Nephron (organoid): ENCODE measurements around the gene SCTR.
A peak's percentile ranks its signal among the peaks of the same experiment; 100 is the strongest.

Experiments used
- H3K27ac Mint-ChIP-seq, 3 experiments: 2 replicates each; pipeline ENCODE4 v1.8.0; 2020; ENCODE audit warnings: mixed read lengths in 3 of 3, mild to moderate bottlenecking in 2 of 3, moderate library complexity in 1 of 3
- H3K27me3 Mint-ChIP-seq: 2 replicates; pipeline ENCODE4 v1.8.0; 2021; ENCODE audit warnings: low read depth, mild to moderate bottlenecking, moderate library complexity, mixed read lengths
- H3K36me3 Mint-ChIP-seq: 2 replicates; pipeline ENCODE4 v1.8.0; 2020; ENCODE audit warnings: low read depth, mixed read lengths
- H3K4me1 Mint-ChIP-seq: 2 replicates; pipeline ENCODE4 v1.8.0; 2020; ENCODE audit warnings: mixed read lengths
- H3K4me3 Mint-ChIP-seq, 3 experiments: 2 replicates each; pipeline ENCODE4 v1.8.0; 2020; ENCODE audit warnings: mild to moderate bottlenecking in 3 of 3, mixed read lengths in 3 of 3, moderate library complexity in 2 of 3
- H3K9me3 Mint-ChIP-seq: 2 replicates; pipeline ENCODE4 v1.8.0; 2020; ENCODE audit warnings: mixed read lengths
- TF ChIP-seq, protein P1 (sequence below), 3 experiments: fragments of 200-600 bp; sonication (generic); IDR thresholded peaks; one replicate each; pipeline ENCODE4 v1.5.0; 2021; ENCODE audit warnings: antibody characterized with exemption in 3 of 3; ENCODE audit not compliant: unreplicated experiment in 3 of 3

Gene SCTR

DNA sequence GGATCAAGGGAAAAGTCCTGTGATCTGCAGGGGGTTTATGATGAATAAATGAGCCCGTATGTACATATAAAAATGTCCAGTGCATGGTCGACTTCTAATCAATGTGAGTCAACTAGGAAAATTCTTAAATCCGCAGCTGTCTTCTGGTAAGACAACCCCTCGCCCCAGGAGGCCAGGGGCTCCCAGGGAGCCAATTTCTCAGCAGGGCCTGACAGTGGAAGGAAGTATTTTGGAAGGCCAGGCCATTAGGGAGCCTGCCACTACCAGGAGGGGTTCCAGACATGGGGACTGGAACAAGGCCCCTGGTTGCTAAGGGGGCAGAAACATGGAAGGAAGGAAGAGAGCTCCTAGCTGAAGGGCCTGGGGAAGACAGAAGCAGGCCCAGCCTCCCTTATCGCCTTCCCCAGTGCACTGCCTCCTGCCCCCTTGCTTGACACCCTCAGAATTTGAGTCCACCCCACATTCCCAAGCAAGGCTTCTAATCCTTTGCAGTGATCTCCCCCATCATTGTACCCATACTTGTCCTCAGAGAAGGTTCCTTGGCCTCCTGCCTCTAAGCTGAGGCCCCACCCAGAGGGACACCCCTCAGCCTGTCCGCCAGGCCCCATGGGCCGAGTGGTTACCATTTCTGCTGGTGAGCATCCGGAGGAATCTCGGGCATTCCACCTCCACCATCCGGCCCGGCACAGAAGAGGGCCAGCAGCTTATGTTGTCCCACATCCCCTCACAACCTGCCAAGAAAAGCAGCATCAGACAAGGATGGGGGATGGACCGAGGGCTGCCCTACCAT lies 45.9 kb downstream of the SCTR start:
- H3K36me3 Mint-ChIP-seq, result no peaks in the 10 kb centered on the region
- H3K27me3 Mint-ChIP-seq, result peaks cover 20% of the 10 kb centered on the region
- TF ChIP-seq, protein P1, sequence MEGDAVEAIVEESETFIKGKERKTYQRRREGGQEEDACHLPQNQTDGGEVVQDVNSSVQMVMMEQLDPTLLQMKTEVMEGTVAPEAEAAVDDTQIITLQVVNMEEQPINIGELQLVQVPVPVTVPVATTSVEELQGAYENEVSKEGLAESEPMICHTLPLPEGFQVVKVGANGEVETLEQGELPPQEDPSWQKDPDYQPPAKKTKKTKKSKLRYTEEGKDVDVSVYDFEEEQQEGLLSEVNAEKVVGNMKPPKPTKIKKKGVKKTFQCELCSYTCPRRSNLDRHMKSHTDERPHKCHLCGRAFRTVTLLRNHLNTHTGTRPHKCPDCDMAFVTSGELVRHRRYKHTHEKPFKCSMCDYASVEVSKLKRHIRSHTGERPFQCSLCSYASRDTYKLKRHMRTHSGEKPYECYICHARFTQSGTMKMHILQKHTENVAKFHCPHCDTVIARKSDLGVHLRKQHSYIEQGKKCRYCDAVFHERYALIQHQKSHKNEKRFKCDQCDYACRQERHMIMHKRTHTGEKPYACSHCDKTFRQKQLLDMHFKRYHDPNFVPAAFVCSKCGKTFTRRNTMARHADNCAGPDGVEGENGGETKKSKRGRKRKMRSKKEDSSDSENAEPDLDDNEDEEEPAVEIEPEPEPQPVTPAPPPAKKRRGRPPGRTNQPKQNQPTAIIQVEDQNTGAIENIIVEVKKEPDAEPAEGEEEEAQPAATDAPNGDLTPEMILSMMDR (IDR thresholded peaks at IDR 0.05; ENCODE audit: unreplicated experiment in 3 of 3), result no peak
- no peak overlapping the region for H3K27ac Mint-ChIP-seq
- H3K9me3 Mint-ChIP-seq, result no peaks in the 10 kb centered on the region
- H3K4me3 Mint-ChIP-seq, result no peak overlapping the region
- H3K4me1 Mint-ChIP-seq, result peaks cover 17% of the 10 kb centered on the region

DNA sequence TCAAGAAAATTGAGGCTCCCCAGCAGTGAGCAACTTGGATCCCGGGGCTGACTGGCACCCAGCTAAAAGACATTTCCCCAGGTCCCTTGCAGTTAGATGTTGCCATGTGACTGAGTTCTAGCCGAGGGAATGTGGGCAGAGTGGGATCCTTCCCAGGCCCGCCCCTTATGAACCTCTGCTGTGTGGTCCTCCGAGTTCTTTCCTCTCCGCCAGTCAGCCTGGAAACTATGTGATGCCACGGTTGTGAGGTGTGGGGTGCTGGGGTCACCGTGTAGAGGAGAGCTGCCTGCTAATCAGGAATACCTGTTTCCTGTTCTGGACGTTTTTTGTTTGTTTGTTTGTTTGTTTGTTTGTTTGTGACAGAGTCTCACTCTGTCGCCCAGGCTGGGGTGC lies 47.2 kb downstream of the SCTR start:
- Mint-ChIP-seq H3K4me1 (peaks cover 17% of the 10 kb centered on the region), H3K27me3 (peaks cover 17% of the 10 kb centered on the region), H3K9me3 (no peaks in the 10 kb centered on the region), H3K36me3 (no peaks in the 10 kb centered on the region), H3K27ac (no peak overlapping the region), H3K4me3 (no peak overlapping the region)
- TF ChIP-seq, protein P1 (IDR thresholded peaks at IDR 0.05; ENCODE audit: unreplicated experiment in 3 of 3), result no peak

DNA sequence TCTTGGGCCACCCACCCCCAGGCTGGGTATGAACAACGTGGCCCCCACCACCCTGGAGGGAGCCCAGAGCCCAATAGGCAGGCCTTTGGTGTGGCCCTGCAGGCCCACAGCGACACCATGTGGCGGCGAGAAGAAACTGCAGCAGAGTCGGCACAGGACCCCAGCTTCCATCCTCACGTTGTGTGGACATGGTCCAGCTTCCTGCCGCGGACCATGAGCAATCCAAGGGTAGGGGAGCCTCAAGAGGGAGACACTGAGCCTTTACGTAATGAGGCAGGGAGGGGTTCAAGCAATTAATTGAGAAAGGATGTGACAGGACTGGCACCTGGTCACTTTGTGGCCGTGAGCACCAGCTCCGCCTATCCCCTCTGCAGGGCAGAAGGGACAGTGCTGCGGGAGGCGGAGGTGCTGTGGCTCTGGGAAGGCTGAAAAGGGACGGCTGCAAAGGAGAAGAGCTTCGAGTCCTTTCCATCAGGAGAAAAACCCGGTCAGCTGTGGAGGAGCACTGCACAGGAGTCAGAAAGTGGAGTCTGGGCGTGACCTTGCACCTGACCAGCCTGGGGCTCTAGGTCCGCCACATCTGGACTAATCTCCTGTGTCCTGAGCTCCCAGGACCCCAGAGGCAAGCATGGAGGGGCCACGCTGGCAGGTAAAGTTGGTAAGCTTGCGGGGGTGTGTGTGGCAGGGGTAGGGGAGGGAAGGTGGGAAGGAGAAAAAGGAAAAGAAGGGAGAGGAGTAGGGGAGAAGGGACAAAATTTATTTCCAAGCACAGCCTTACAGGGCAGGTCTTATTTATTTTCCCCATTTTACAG lies 47.8 kb downstream of the SCTR start:
- TF ChIP-seq, protein P1 (IDR thresholded peaks at IDR 0.05; ENCODE audit: unreplicated experiment in 3 of 3), result peak; percentile 97 to 99 (median 99)
- no peaks in the 10 kb centered on the region for H3K9me3 Mint-ChIP-seq
- H3K27me3 Mint-ChIP-seq, result peaks cover 17% of the 10 kb centered on the region
- peaks cover 17% of the 10 kb centered on the region for H3K4me1 Mint-ChIP-seq
- H3K36me3 Mint-ChIP-seq, result no peaks in the 10 kb centered on the region
- H3K27ac Mint-ChIP-seq, result peak overlapping the region; percentile 15 to 26 (median 21)
- H3K4me3 Mint-ChIP-seq, result peak overlapping the region in 1 of 3 experiments; percentile 23

DNA sequence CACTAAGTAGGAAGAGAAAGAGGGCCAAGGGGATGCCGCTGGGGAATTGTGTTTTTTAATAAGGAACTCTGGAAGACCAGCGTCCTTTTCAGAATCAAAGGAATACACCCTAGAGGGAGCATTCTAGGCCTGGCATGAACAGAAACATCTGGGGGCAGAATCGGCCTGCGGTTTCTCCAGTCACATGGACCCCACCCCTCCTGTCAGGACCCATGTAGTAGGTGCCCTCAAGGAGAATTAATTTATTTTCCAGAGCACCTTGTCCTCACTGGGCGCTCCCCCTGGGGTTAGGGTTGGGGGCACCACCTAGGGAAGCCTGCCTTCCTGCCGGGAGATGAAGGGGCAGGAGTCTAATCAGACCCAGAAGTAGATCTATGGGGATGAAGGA lies 48.4 kb downstream of the SCTR start:
- peaks cover 17% of the 10 kb centered on the region for H3K4me1 Mint-ChIP-seq
- H3K27ac Mint-ChIP-seq, result peak overlapping the region in 1 of 3 experiments; percentile 21

DNA sequence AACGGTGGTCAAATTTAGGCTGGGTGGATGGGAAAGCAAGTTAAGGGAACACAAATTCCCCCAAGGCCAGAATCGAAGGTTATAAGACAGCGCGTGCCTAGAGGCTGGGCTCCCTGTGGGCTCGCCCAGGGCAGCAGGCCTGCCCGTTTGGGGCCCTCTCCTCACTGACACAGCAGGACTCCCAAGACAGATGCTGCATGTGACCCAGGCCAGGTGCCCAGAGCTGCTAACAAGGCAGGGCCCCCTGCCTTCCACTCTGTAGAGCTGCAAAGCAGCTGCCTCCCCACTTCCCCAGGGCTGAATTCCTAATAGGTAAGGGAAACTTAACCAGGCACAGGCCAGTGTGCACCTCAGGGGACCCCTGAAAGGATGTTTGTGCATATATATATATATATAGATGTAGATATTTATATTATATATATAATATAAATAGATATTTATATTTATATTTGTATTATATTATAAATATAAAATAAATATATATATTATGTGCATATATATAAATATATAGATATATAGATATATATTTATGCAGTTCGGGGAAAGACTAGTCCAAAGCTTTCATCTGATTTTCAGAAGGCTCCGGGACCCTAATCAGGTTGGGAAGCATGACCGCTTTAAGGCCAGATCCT lies 48.9 kb downstream of the SCTR start:
- H3K4me1 Mint-ChIP-seq, result peaks cover 17% of the 10 kb centered on the region
- H3K27ac Mint-ChIP-seq, result peak overlapping the region in 1 of 3 experiments; percentile 55
- no peaks in the 10 kb centered on the region for H3K9me3 Mint-ChIP-seq
- peaks cover 17% of the 10 kb centered on the region for H3K27me3 Mint-ChIP-seq
- no peak overlapping the region for H3K4me3 Mint-ChIP-seq
- H3K36me3 Mint-ChIP-seq, result no peaks in the 10 kb centered on the region
- TF ChIP-seq, protein P1 (IDR thresholded peaks at IDR 0.05; ENCODE audit: unreplicated experiment in 3 of 3), result no peak

More for the DNA sequence above, 48.4 kb downstream of the SCTR start:
- H3K4me3 Mint-ChIP-seq, result no peak overlapping the region
- TF ChIP-seq, protein P1 (IDR thresholded peaks at IDR 0.05; ENCODE audit: unreplicated experiment in 3 of 3), result no peak
- H3K9me3 Mint-ChIP-seq, result no peaks in the 10 kb centered on the region
- peaks cover 17% of the 10 kb centered on the region for H3K27me3 Mint-ChIP-seq
- no peaks in the 10 kb centered on the region for H3K36me3 Mint-ChIP-seq
